Heart left ventricle (tissue), 16 donors: ENCODE results near the gene FKBP5. TPM values are rescaled to one million over a fixed set of nuclear protein-coding genes. Genes with fewer than 3 reads are reported as not detected.

Source experiments
- ATAC-seq, 4 donors: fragments of 200-7000 bp; cut with Tn5 transposase; one replicate each; pipeline ENCODE4 v1.9.1; 2020 to 2022; ENCODE audit warnings: moderate library complexity in 4 of 4, mild to moderate bottlenecking in 3 of 4, moderate number of reproducible peaks in 1 of 4
- DNase-seq, 5 donors: peaks; one replicate each; pipeline ENCODE4 v3.0.0-alpha.2; 2020
- H3K27ac ChIP-seq, 12 donors: fragments of 200-600 bp; sonication (generic) in 4 of 12; one replicate each; pipeline versions ENCODE4 v1.5.0 to v1.8.0; 2016 to 2022; ENCODE audit warnings: mild to moderate bottlenecking in 2 of 12
- H3K27me3 ChIP-seq, 9 donors: fragments of 200-600 bp; sonication (generic) in 2 of 9; one replicate each; pipeline versions ENCODE4 v1.5.1 to v1.8.0; 2016 to 2022; ENCODE audit warnings: mild to moderate bottlenecking in 3 of 9
- H3K36me3 ChIP-seq, 9 donors: fragments of 200-600 bp; sonication (generic) in 2 of 9; one replicate each; pipeline versions ENCODE4 v1.5.0 to v1.8.0; 2018 to 2022; ENCODE audit warnings: mild to moderate bottlenecking in 2 of 9
- H3K4me1 ChIP-seq, 12 donors: fragments of 200-600 bp; sonication (generic) in 4 of 12; one replicate each; pipeline versions ENCODE4 v1.5.0 to v1.8.0; 2016 to 2022; ENCODE audit warnings: mild to moderate bottlenecking in 3 of 12
- H3K4me3 ChIP-seq, 12 donors: fragments of 200-600 bp; sonication (generic) in 4 of 12; one replicate each; pipeline versions ENCODE4 v1.5.0 to v1.8.0; 2017 to 2022; ENCODE audit warnings: mild to moderate bottlenecking in 9 of 12, moderate library complexity in 4 of 12
- H3K9me3 ChIP-seq, 12 donors: fragments of 200-600 bp; sonication (generic) in 4 of 12; one replicate each; pipeline versions ENCODE4 v1.5.0 to v1.8.0; 2016 to 2022; ENCODE audit warnings: mild to moderate bottlenecking in 1 of 12
- CTCF ChIP-seq, 12 donors: fragments of 200-600 bp; sonication (generic) in 4 of 12; IDR thresholded peaks; one replicate each; pipeline versions ENCODE4 v1.5.0 to v1.8.0; 2018 to 2022; ENCODE audit warnings: antibody characterized with exemption in 12 of 12, mild to moderate bottlenecking in 5 of 12
- POLR2A ChIP-seq, 2 donors: fragments of 450-650 bp; IDR thresholded peaks; one replicate each; pipeline ENCODE4 v1.6.1; 2017; ENCODE audit warnings: antibody characterized with exemption in 2 of 2, mild to moderate bottlenecking in 2 of 2, moderate library complexity in 2 of 2
- WGBS, 4 donors: extraction: QIAGEN DNeasy Blood & Tissue Kit in 2 of 4; methylation state at CpG; one replicate each; pipeline versions ENCODE4 v1.1.5 to v1.1.7; 2013 to 2018; 5-methylcytosine and 5-hydroxymethylcytosine counted together
- intact Hi-C, 10 donors: fragments of 100-400 bp; cut with DNase I; formaldehyde crosslinking; loops; one replicate each; pipeline versions ENCODE4 v1.11.1 to v1.14.2; 2022
- polyA plus RNA-seq, 2 donors: library from polyadenylated mRNA; stranded (reverse); fragments of 200-250 nt; gene quantifications; one replicate each; pipeline ENCODE4 v1.2.3, GENCODE V29; 2013
- total RNA-seq, 9 donors: library from RNA; depleted of rRNA in 2 of 9; stranded (reverse); fragments of >200 nt in 2 of 9; fragmentation: NEBNext Ultra II Directional in 3 of 9; extraction: Animal tissue kit (Norgen Biotek cat#: 25700) in 3 of 9; gene quantifications; one replicate each; pipeline versions ENCODE4 v1.1.0 to v1.2.4, GENCODE V29; 2016 to 2023
- donor health status: ischemic (EF 13 %, LVEDD 7.1; RV severe dilation, severe dysfunction).
- donor health status: healthy with polysubstance abuse.
- donor health status: DM: no; HTN: yes; CAD: no.
- donor health status: DM: no; HTN: no; CAD: no.
- donor health status: ischemic (EF 25% LVEDD 6.9; RV normal size, moderate dysfunction).
- donor health status: ischemic (EF 25% LVEDD 5.7; RV mildly dilated, moderate dysfunction).
- donor health status: healthy.
- donor health status: DM: yes; HTN: yes; CAD: no.
- donor health status: ischemic (EF 35%, LVEDD 5.7; RV mildly dilated, moderate dysfunction).
- donor health status: nonischemic (EF 11% LVEDD 7.7; RV severe dilation, severe dysfunction).
- donor health status: DM: yes; HTN: yes; CAD: no.
- donor health status: PGD.
- donor health status: ischemic (EF 29% LVEDD 5.4; RV normal size, mild dysfunction).
- donor health status: nonischemic (EF 23%, LVEDD 6.1; RV moderate dilation, normal function).

The FKBP5 gene
- total and polyA plus RNA-seq, 11 donors: 19.7 to 351 (median 104) TPM

GRCh38 chr6:35609588-35609987 is 79.1 kb downstream of the FKBP5 start:
- H3K4me3 ChIP-seq: no peak overlapping the region
- no peak for TF ChIP-seq CTCF (IDR thresholded peaks at IDR 0.05)
- no peak for TF ChIP-seq POLR2A (IDR thresholded peaks at IDR 0.05)
- WGBS, 4 donors: 94 to 98% (median 97%) methylated on average over 1 of the region's 1 CpG
- no peaks in the 10 kb centered on the region for H3K27me3 ChIP-seq
- H3K27ac ChIP-seq: peak overlapping the region in 1 of 12 donors; percentile 62
- no peaks in the 10 kb centered on the region for H3K9me3 ChIP-seq
- H3K36me3 ChIP-seq: peaks cover 0 to 63% (median 21%) of the 10 kb centered on the region in 9 donors
- H3K4me1 ChIP-seq: peaks cover 0 to 67% (median 0%) of the 10 kb centered on the region in 12 donors
- DNase-seq (no peak), ATAC-seq (no peak)
- intact Hi-C loops: no loop called here

GRCh38 chr6:35607517-35608233 is 81.0 kb downstream of the FKBP5 start:
- Histone ChIP-seq H3K36me3 (peaks cover 0 to 44% (median 8%) of the 10 kb centered on the region in 9 donors), H3K27ac (no peak overlapping the region), H3K9me3 (no peaks in the 10 kb centered on the region), H3K4me3 (no peak overlapping the region), H3K27me3 (no peaks in the 10 kb centered on the region), H3K4me1 (peaks cover 6 to 77% (median 11%) of the 10 kb centered on the region in 12 donors)
- intact Hi-C loops: no loop called here
- DNase-seq: no peak
- peak in 1 of 4 donors; percentile 25 for ATAC-seq
- no peak for TF ChIP-seq POLR2A (IDR thresholded peaks at IDR 0.05)
- TF ChIP-seq CTCF (IDR thresholded peaks at IDR 0.05): no peak
- WGBS, 4 donors: 85 to 95% (median 91%) methylated on average over 11 to 13 of the region's 13 CpGs

- Histone ChIP-seq H3K9me3 (no peaks in the 10 kb centered on the region), H3K27ac (peak overlapping the region in 1 of 12 donors; percentile 51), H3K4me3 (no peak overlapping the region), H3K4me1 (peaks cover 19 to 85% (median 29%) of the 10 kb centered on the region in 12 donors), H3K36me3 (peaks cover 0 to 29% (median 4%) of the 10 kb centered on the region in 9 donors), H3K27me3 (no peaks in the 10 kb centered on the region)
- TF ChIP-seq CTCF (IDR thresholded peaks at IDR 0.05) (no peak), POLR2A (IDR thresholded peaks at IDR 0.05) (no peak)
- intact Hi-C loops: no loop called here
- 96 to 99% (median 98%) methylated on average over 6 of the region's 6 CpGs for WGBS, 4 donors
- no peak for DNase-seq
- ATAC-seq: no peak
Measured at GRCh38 chr6:35605600-35605999, 83.1 kb downstream of the FKBP5 start.

- WGBS, 4 donors: 94 to 98% (median 95%) methylated on average over 9 of the region's 9 CpGs
- H3K4me1 ChIP-seq: peaks cover 28 to 85% (median 44%) of the 10 kb centered on the region in 12 donors
- ATAC-seq: no peak
- H3K36me3 ChIP-seq: peaks cover 0 to 13% (median 0%) of the 10 kb centered on the region in 9 donors
- H3K27ac ChIP-seq: peak overlapping the region; percentile 84 to 100 (median 94)
- intact Hi-C loops: loop anchor here in 5 of 10 donors (2.0 to 5.0 kb wide), 3 partner anchors 17 to 129 kb away; partner anchors contain the start of gene FKBP5 (in 4 of the 5)
- TF ChIP-seq CTCF (IDR thresholded peaks at IDR 0.05): no peak
- TF ChIP-seq POLR2A (IDR thresholded peaks at IDR 0.05): no peak
- DNase-seq: no peak
- no peaks in the 10 kb centered on the region for H3K9me3 ChIP-seq
- H3K4me3 ChIP-seq: peak overlapping the region in 1 of 12 donors; percentile 44
- no peaks in the 10 kb centered on the region for H3K27me3 ChIP-seq
Measured at GRCh38 chr6:35603326-35604202, 85.2 kb downstream of the FKBP5 start.
